Lower leg skin (tissue), 3 donors: Measurements from ENCODE around the gene ZSCAN23.
"Not testable (repeated sequence)": the region's sequence is repeated elsewhere in the genome, so short reads cannot be mapped to it uniquely, and the experiment has no call there.

Experiments
- CTCF ChIP-seq, 3 donors: fragments of 450-650 bp; IDR thresholded peaks; one replicate each; pipeline ENCODE4 v1.5.1; 2016; ENCODE audit warnings: antibody characterized with exemption in 3 of 3, mild to moderate bottlenecking in 3 of 3, moderate library complexity in 2 of 3
- POLR2A ChIP-seq, 2 donors: fragments of 450-650 bp; IDR thresholded peaks; one replicate each; pipeline ENCODE4 v1.6.1; 2016 to 2017; ENCODE audit warnings: antibody characterized with exemption in 2 of 2, mild to moderate bottlenecking in 1 of 2, moderate library complexity in 1 of 2

DNA sequence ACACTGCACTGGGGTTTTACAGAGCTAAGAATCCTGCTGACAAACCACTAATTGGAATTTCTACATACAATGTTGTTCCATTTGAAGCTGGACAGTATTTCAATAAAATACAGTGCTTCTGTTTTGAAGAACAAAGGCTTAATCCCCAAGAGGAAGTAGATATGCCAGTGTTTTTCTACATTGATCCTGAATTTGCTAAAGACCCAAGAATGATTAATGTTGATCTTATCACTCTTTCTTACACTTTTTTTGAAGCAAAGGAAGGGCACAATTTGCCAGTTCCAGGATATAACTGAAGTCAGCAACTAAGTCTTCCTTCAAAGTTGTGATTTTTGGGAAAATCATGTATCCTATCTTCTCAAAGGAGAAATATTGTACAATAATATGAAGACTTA, 4.2 kb upstream of the ZSCAN23 start:
- TF ChIP-seq POLR2A, CTCF (IDR thresholded peaks at IDR 0.05): not testable (repeated sequence)
